PC-9 (cell line): ENCODE data around the gene SYT3. TPM values are rescaled to one million over a fixed set of nuclear protein-coding genes. Genes with fewer than 3 reads are reported as not detected.

Source experiments
- BruUV-seq: library from RNA; stranded (reverse); fragments of 400-500 nt; replicated peaks from 2 replicates; lab custom pipeline; 2021; lab: Mats Ljungman, UMichigan
- CTCF ChIA-PET: fragments of 300-600 bp; sonication (Branson Sonifier 250); formaldehyde crosslinking; loops from one replicate; lab custom pipeline; 2022; ENCODE audit warnings: antibody characterized with exemption; lab: Charles Lee
- POLR2A ChIA-PET: fragments of 300-600 bp; sonication (Branson Sonifier 250); formaldehyde crosslinking; loops from one replicate; lab custom pipeline; 2022; ENCODE audit warnings: antibody characterized with exemption; ENCODE audit not compliant: unreplicated experiment; lab: Charles Lee
- DNase-seq, 2 experiments: peaks; one replicate each; pipeline versions ENCODE4 v3.0.0 to v3.0.0-alpha.2; 2015 to 2022; ENCODE audit warnings: mixed read lengths in 1 of 2
- H2AFZ ChIP-seq: fragments of 200-600 bp; sonication (generic); 2 replicates; pipeline ENCODE4 v1.8.1; 2017; ENCODE audit warnings: antibody characterized with exemption
- H3F3A ChIP-seq: fragments of 200-600 bp; sonication (generic); 2 replicates; pipeline ENCODE4 v1.8.1; 2017; ENCODE audit warnings: antibody characterized with exemption, mild to moderate bottlenecking, low read depth; ENCODE audit not compliant: insufficient read depth
- H3K27ac ChIP-seq: fragments of 200-600 bp; sonication (generic); 2 replicates; pipeline ENCODE4 v1.6.1; 2016; ENCODE audit warnings: mixed run types
- H3K27me3 ChIP-seq: fragments of 200-600 bp; sonication (generic); 2 replicates; pipeline ENCODE4 v1.6.1; 2016; ENCODE audit warnings: low read depth, mixed run types; ENCODE audit not compliant: insufficient read depth
- H3K36me3 ChIP-seq: fragments of 200-600 bp; sonication (generic); 2 replicates; pipeline ENCODE4 v1.6.1; 2016; ENCODE audit warnings: low read depth, mixed run types
- H3K4me1 ChIP-seq: fragments of 200-600 bp; sonication (generic); replicated peaks from 2 replicates; pipeline ENCODE4 v1.6.1; 2016; ENCODE audit warnings: mixed run types; ENCODE audit not compliant: insufficient read depth
- H3K4me2 ChIP-seq: fragments of 200-600 bp; sonication (generic); 2 replicates; pipeline ENCODE4 v1.6.1; 2017; ENCODE audit warnings: mixed run types
- H3K4me3 ChIP-seq: fragments of 200-600 bp; sonication (generic); 2 replicates; pipeline ENCODE4 v1.6.1; 2016; ENCODE audit warnings: mixed run types
- H3K79me2 ChIP-seq: fragments of 200-600 bp; sonication (generic); 2 replicates; pipeline ENCODE4 v1.6.1; 2017; ENCODE audit warnings: low read depth, mixed run types
- H3K9me2 ChIP-seq: fragments of 200-600 bp; sonication (generic); 2 replicates; pipeline ENCODE4 v1.8.1; 2017; ENCODE audit warnings: mild to moderate bottlenecking; ENCODE audit not compliant: insufficient read depth
- H3K9me3 ChIP-seq: fragments of 200-600 bp; sonication (generic); 2 replicates; pipeline ENCODE4 v1.8.1; 2016; ENCODE audit warnings: low read depth; ENCODE audit not compliant: insufficient read depth
- H4K20me1 ChIP-seq: fragments of 200-600 bp; sonication (generic); 2 replicates; pipeline ENCODE4 v1.8.1; 2017; ENCODE audit not compliant: insufficient read depth
- EZH2 ChIP-seq: fragments of 200-600 bp; sonication (generic); IDR thresholded peaks from 2 replicates; pipeline ENCODE4 v1.8.0; 2017; ENCODE audit warnings: antibody characterized with exemption, low read depth
- intact Hi-C: fragments of 100-400 bp; cut with micrococcal nuclease; formaldehyde crosslinking; loops from one replicate; pipeline ENCODE4 v1.10.0; 2022; ENCODE audit not compliant: unreplicated experiment
- total RNA-seq: library from RNA; stranded (reverse); gene quantifications from 2 replicates; pipeline ENCODE4 v1.2.3, GENCODE V29; 2021
- TF ChIP-seq, protein P1 (sequence below): fragments of 200-600 bp; sonication (generic); conservative IDR thresholded peaks from 2 replicates; pipeline ENCODE4 v1.6.1; 2017; ENCODE audit warnings: mixed run types, antibody characterized with exemption, mild to moderate bottlenecking, moderate library complexity

Gene SYT3
- total RNA-seq, 1 experiment from 2014 or later, result not detected

DNA sequence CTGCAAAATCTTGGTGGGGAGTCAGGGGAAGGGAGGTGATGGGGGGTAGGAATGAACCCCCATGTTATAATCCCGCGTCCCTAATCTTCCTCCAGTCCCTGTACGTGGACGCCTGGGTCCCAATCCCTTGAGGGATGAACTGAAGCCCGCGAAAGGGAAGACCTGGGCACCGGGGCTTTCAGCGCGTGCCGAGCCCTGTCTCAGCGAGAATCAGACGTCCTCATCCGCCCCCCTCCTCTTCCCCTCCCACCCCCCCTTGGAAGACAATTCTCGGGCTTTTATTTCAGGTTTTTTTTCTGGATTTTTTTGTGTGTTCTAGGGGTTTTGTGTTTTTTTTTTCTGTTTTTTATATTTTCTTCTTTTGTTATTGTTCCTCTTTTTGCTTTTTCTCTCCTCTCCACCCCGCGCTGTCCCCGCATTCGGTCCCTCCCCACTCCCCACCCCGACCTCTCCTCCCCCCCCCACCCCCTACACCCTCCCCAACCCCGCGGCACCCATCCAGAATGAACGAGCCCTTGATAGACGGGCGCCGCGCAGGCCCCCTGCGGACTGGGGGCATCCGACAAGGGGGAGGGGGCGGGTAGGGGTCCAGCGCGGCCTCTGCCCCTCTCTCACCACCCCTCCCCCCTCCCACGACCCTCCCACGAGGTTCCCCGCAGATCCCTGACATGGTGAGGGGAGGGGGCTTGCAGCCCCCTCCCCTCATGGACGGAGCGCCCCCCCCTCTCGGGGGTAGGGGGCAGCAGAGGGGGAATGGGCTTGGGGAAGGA, 19.8 kb upstream of the SYT3 start:
- CTCF ChIA-PET, result no interaction called here
- Histone ChIP-seq H3K9me2 (no peaks in the 10 kb centered on the region), H3K36me3 (no peaks in the 10 kb centered on the region), H3K27ac (no peak overlapping the region), H3K4me2 (no peak overlapping the region), H3K9me3 (no peaks in the 10 kb centered on the region; the same call in 1 of the 2 replicates), H4K20me1 (no peaks in the 10 kb centered on the region), H3K79me2 (no peaks in the 10 kb centered on the region), H3K4me3 (no peak overlapping the region), H3K27me3 (peaks cover 66% of the 10 kb centered on the region), H2AFZ (no peak overlapping the region), H3K4me1 (no peaks in the 10 kb centered on the region), H3F3A (no peaks in the 10 kb centered on the region)
- DNase-seq, result no peak
- POLR2A ChIA-PET, result no interaction called here
- BruUV-seq, result no TSS peak
- no peak for TF ChIP-seq EZH2
- TF ChIP-seq, protein P1, sequence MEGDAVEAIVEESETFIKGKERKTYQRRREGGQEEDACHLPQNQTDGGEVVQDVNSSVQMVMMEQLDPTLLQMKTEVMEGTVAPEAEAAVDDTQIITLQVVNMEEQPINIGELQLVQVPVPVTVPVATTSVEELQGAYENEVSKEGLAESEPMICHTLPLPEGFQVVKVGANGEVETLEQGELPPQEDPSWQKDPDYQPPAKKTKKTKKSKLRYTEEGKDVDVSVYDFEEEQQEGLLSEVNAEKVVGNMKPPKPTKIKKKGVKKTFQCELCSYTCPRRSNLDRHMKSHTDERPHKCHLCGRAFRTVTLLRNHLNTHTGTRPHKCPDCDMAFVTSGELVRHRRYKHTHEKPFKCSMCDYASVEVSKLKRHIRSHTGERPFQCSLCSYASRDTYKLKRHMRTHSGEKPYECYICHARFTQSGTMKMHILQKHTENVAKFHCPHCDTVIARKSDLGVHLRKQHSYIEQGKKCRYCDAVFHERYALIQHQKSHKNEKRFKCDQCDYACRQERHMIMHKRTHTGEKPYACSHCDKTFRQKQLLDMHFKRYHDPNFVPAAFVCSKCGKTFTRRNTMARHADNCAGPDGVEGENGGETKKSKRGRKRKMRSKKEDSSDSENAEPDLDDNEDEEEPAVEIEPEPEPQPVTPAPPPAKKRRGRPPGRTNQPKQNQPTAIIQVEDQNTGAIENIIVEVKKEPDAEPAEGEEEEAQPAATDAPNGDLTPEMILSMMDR, result no peak
- intact Hi-C loops, result no loop called here

DNA sequence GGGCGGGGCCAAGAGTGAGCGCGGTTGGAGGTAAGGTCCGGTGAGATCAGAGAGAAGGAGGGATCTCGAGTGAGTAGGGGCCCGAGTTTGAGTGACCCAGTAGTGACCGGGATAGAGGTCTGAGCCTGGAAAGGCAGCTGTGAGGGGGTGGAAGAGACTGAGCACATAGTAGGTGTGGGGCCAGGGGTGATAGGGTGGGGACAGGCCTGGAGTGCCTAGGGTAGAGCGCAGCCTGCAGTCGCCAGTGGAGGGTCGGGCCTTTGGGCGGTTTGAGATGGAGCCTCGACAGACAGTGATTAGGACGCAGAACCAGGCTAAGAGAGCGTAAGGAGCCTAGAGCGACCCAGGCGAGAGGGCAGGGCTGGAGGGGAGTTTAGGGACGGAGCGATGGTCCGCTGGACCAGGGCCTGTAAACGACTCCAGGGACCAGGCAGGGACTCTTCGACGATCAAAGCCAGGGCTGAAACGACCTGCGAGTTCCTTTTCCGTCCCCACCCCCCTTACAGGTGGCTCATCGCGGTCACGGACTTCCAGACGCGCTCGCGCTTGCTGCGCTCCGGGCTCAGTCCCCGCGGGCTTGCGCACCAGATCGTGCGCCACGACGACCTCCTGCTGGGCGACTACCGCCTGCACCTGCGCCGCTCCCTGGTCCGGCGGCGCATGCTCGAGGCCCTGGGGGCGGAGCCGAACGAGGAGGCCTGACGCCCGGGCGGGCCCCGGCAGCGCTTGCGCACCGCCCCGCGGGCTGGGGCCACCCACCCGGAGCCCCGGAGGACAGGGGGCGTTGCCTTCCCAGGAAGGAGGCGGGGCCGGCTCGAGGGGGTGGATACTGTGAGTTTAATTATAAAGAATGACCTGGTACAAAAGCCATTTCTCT, 19.0 kb upstream of the SYT3 start:
- no peaks in the 10 kb centered on the region for H3F3A ChIP-seq
- TF ChIP-seq, protein P1, result no peak
- TF ChIP-seq EZH2, result no peak
- no peak overlapping the region for H3K4me3 ChIP-seq
- H3K4me1 ChIP-seq, result no peaks in the 10 kb centered on the region
- no peaks in the 10 kb centered on the region; the same call in 1 of the 2 replicates for H3K9me3 ChIP-seq
- H3K27ac ChIP-seq, result no peak overlapping the region
- no peak for DNase-seq
- ChIA-PET CTCF (no interaction called here), POLR2A (no interaction called here)
- no TSS peak for BruUV-seq
- no peak overlapping the region for H3K4me2 ChIP-seq
- no peaks in the 10 kb centered on the region for H3K79me2 ChIP-seq
- H3K27me3 ChIP-seq, result peaks cover 72% of the 10 kb centered on the region
- intact Hi-C loops, result no loop called here
- no peaks in the 10 kb centered on the region for H4K20me1 ChIP-seq
- no peaks in the 10 kb centered on the region for H3K9me2 ChIP-seq
- H3K36me3 ChIP-seq, result no peaks in the 10 kb centered on the region
- no peak overlapping the region for H2AFZ ChIP-seq

DNA sequence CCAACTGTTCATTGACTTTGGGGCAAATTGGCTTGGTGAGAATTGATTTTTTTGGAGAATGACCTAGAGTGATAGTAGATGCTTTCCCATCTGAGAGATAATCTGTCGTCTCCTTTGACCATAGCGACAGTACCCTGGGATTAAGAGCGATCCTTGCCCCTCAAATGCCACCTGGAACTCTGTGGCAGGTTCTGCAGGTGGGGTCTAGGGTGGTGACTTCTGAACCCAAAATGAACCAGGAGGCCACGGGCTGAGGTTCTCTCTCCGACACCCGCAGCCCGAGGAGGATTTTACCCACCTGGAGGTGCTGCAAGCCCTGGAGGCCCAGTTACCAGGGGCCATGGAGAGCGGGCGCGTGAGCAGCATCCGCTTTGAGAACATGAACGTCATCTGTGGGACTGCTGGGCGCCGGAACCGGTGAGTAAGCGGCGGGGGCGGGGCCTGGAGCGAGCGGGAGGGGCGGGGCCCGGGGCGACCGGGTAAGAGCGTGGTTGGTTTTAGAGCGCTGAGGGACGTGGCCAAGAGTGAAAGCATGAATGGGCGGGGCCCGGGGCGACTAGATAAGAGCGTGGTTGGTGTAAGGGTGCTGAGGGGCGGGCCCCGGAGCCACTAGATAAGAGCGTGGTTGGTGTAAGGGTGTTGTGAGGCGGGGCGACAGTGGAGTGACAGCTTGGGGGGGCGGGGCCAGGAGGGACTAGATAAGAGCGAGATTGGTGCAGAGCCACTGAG, 18.2 kb upstream of the SYT3 start:
- Histone ChIP-seq H3K4me2 (no peak overlapping the region), H3K36me3 (no peaks in the 10 kb centered on the region), H4K20me1 (no peaks in the 10 kb centered on the region), H3K27me3 (peaks cover 77% of the 10 kb centered on the region), H3K79me2 (no peaks in the 10 kb centered on the region), H3K4me3 (no peak overlapping the region), H3K4me1 (no peaks in the 10 kb centered on the region), H3K27ac (no peak overlapping the region), H3F3A (no peaks in the 10 kb centered on the region), H2AFZ (no peak overlapping the region), H3K9me3 (no peaks in the 10 kb centered on the region; the same call in 1 of the 2 replicates), H3K9me2 (no peaks in the 10 kb centered on the region)
- POLR2A ChIA-PET, result no interaction called here
- TF ChIP-seq EZH2, result no peak
- TF ChIP-seq, protein P1, result no peak
- BruUV-seq, result no TSS peak
- intact Hi-C loops, result no loop called here
- peak in 1 of 2 experiments; percentile 15 for DNase-seq
- CTCF ChIA-PET, result no interaction called here
